ENCODE results near the gene NOP53. TPM values are rescaled to one million over a fixed set of nuclear protein-coding genes. Genes with fewer than 3 reads are reported as not detected.

Gene NOP53
- total and polyA plus RNA-seq, 9 of the 15 experiments (the other 6 are each of a cell fraction or from before 2014, with no cell fraction given): 6.5 to 274 (median 145) TPM

- Histone ChIP-seq H3K9ac (ENCODE audit: insufficient read depth in 1 of 2, low read depth in 2 of 2, low read length in 2 of 2) (no peak overlapping the region), H4K20me1 (replicated peaks; ENCODE audit: control insufficient read depth, insufficient read depth, low read length) (peaks cover 7% of the 10 kb centered on the region), H3K4me3 (no peak overlapping the region), H3K36me3 (ENCODE audit: control insufficient read depth, insufficient read depth, low read length) (peaks cover 97% of the 10 kb centered on the region; the same call in 2 of the 3 replicates), H3K9me3 (replicated peaks; ENCODE audit: control insufficient read depth, insufficient read depth, low read depth, low read length) (no peaks in the 10 kb centered on the region), H3K9me1 (ENCODE audit: control insufficient read depth, insufficient read depth, low read length) (peaks cover 3% of the 10 kb centered on the region), H3K4me1 (replicated peaks in 1 of 2; ENCODE audit: control insufficient read depth in 2 of 2, insufficient read depth in 2 of 2, low read length in 2 of 2) (peaks cover 0 to 21% of the 10 kb centered on the region in 2 experiments; a peak in 2 of 5 replicates), H3K27me3 (ENCODE audit: control insufficient read depth in 2 of 2, insufficient read depth in 2 of 2, low read length in 2 of 2) (no peaks in the 10 kb centered on the region), H2AFZ (ENCODE audit: low read depth, low read length) (no peak overlapping the region), H3K27ac (ENCODE audit: extremely low read depth, low read depth, low read length) (no peak overlapping the region), H3K4me2 (ENCODE audit: insufficient read depth, low read length) (no peak overlapping the region), H3K79me2 (ENCODE audit: control insufficient read depth, insufficient read depth, low read length) (peaks cover 7% of the 10 kb centered on the region; the same call in 1 of the 3 replicates)
- intact Hi-C loops (cut with micrococcal nuclease): no loop called here
- no TSS peak for BruUV-seq (replicated peaks)
- POLR2A ChIA-PET: interaction anchor here (0.8 to 3.3 kb wide), 3 partner anchors 11 to 258 kb away, joined by 3 to 15 read pairs (median 7); no protein-coding TSS in a partner anchor
- WGBS (ENCODE audit: insufficient coverage, low coverage, missing lambda C conversion rate): 98% methylated on average over 10 of the region's 37 CpGs
- FAIRE-seq (no peak), ATAC-seq (no peak; the same call in 2 of the 3 replicates), DNase-seq (ENCODE audit: extremely low read depth in 1 of 4, low spot score in 3 of 4) (no peak)
- in situ Hi-C loops (cut with MboI): no loop called here
- CTCF ChIA-PET (ENCODE audit: low intra/inter-chr PET ratio): no interaction called here
- no peak for TF ChIP-seq MEIS2 (IDR thresholded peaks at IDR 0.05; ENCODE audit: partially characterized antibody)
- TF ChIP-seq POU5F1 (IDR thresholded peaks at IDR 0.05; ENCODE audit: borderline replicate concordance, low read depth, low read length, partially characterized antibody): no peak
- no peak for TF ChIP-seq ZC3H8 (IDR thresholded peaks at IDR 0.05)
- peak; percentile 44 for TF ChIP-seq POLR2G (IDR thresholded peaks at IDR 0.05; ENCODE audit: low read depth, low read length)
- peak; percentile 51 for TF ChIP-seq RBFOX2 (IDR thresholded peaks at IDR 0.05; ENCODE audit: low read depth, low read length)
- TF ChIP-seq, protein P1, sequence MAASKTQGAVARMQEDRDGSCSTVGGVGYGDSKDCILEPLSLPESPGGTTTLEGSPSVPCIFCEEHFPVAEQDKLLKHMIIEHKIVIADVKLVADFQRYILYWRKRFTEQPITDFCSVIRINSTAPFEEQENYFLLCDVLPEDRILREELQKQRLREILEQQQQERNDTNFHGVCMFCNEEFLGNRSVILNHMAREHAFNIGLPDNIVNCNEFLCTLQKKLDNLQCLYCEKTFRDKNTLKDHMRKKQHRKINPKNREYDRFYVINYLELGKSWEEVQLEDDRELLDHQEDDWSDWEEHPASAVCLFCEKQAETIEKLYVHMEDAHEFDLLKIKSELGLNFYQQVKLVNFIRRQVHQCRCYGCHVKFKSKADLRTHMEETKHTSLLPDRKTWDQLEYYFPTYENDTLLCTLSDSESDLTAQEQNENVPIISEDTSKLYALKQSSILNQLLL (CRISPR knock-in tag; IDR thresholded peaks at IDR 0.05; ENCODE audit: borderline replicate concordance): no peak
These were observed 9.1 kb downstream of the NOP53 start for GRCh38 chr19:47754206-47755064.
